Ovary (tissue), 9 donors: ENCODE data around the gene EPB41L4B. TPM values are rescaled to one million over a fixed set of nuclear protein-coding genes. Genes with fewer than 3 reads are reported as not detected.

Experiments used
- DNase-seq, 5 donors: peaks; one replicate each; pipeline ENCODE4 v3.0.0-alpha.2; 2019 to 2020
- H3K27ac ChIP-seq, 2 donors: fragments of 200-600 bp; one replicate each; pipeline versions ENCODE4 v1.5.1 to v1.8.0; 2019 to 2022
- H3K27me3 ChIP-seq: fragments of 200-600 bp; one replicate; pipeline ENCODE4 v1.8.0; 2022
- H3K36me3 ChIP-seq: fragments of 200-600 bp; sonication (generic); one replicate; pipeline ENCODE4 v1.5.1; 2019
- H3K4me1 ChIP-seq: one replicate; pipeline ENCODE4 v1.8.1; 2013; ENCODE audit warnings: mild to moderate bottlenecking, moderate library complexity; ENCODE audit not compliant: insufficient read depth
- H3K4me3 ChIP-seq: fragments of 200-600 bp; sonication (generic); one replicate; pipeline ENCODE4 v1.5.1; 2017
- H3K9me3 ChIP-seq, 2 donors: fragments of 200-600 bp in 1 of 2; sonication (generic) in 1 of 2; one replicate each; pipeline versions ENCODE4 v1.5.1 to v1.8.1; 2013 to 2019; ENCODE audit warnings: mild to moderate bottlenecking in 1 of 2, moderate library complexity in 1 of 2
- EP300 ChIP-seq: sonication (generic); formaldehyde crosslinking; IDR thresholded peaks from one replicate; pipeline ENCODE4 v1.6.1; 2017; ENCODE audit warnings: antibody characterized with exemption
- POLR2A ChIP-seq: fragments of 450-650 bp; IDR thresholded peaks from one replicate; pipeline ENCODE4 v1.6.1; 2017; ENCODE audit warnings: antibody characterized with exemption, mild to moderate bottlenecking, moderate library complexity
- WGBS, 3 donors: extraction: QIAGEN DNeasy Blood & Tissue Kit in 1 of 3; methylation state at CpG; one replicate each; pipeline versions ENCODE4 v1.1.5 to v1.1.7; 2013 to 2017; 5-methylcytosine and 5-hydroxymethylcytosine counted together
- intact Hi-C, 4 donors: fragments of 100-400 bp; cut with DNase I; formaldehyde crosslinking; loops; one replicate each; pipeline versions ENCODE4 v1.11.0 to v1.15.1; 2022 to 2023
- polyA plus RNA-seq, 2 donors: library from polyadenylated mRNA; stranded (reverse); fragments of 200-250 nt in 1 of 2; fragments of 350-450 nt in 1 of 2; fragmentation: Illumina TruSeq in 1 of 2; extraction: RNeasy Lipid Tissue Mini Kit (QIAGEN cat#74804) in 1 of 2; gene quantifications; one replicate each; pipeline ENCODE4 v1.2.3, GENCODE V29; 2013 to 2014
- total RNA-seq, 7 donors: library from RNA; depleted of rRNA in 2 of 7; stranded (reverse); fragments of >200 nt in 2 of 7; fragmentation: NEBNext Ultra II Directional in 3 of 7; extraction: Animal tissue kit (Norgen Biotek cat#: 25700) in 3 of 7; gene quantifications; one replicate each; pipeline versions ENCODE4 v1.1.0 to v1.2.4, GENCODE V29; 2016 to 2023
- TF ChIP-seq, protein P1 (sequence below), 3 donors: fragments of 450-650 bp in 2 of 3; fragments of 200-600 bp in 1 of 3; IDR thresholded peaks; one replicate each; pipeline versions ENCODE4 v1.5.1 to v1.8.0; 2016 to 2022; ENCODE audit warnings: antibody characterized with exemption in 3 of 3, mild to moderate bottlenecking in 1 of 3
- donor health status: DM: no; HTN: no; CAD: no; lungs with moderate emphysema.
- donor health status: DM: no; HTN: no; CAD: no.
- donor health status: Bipolar disorder and iron deficiency.
- donor health status: DM: yes; HTN: yes; CAD: no.
- donor health status: DM: no; HTN: no; CAD: no.
- donor health status: DM: yes; HTN: yes; CAD: no.

EPB41L4B gene
- total and polyA plus RNA-seq, 9 donors = 8.3 to 34.3 (median 14.0) TPM

DNA sequence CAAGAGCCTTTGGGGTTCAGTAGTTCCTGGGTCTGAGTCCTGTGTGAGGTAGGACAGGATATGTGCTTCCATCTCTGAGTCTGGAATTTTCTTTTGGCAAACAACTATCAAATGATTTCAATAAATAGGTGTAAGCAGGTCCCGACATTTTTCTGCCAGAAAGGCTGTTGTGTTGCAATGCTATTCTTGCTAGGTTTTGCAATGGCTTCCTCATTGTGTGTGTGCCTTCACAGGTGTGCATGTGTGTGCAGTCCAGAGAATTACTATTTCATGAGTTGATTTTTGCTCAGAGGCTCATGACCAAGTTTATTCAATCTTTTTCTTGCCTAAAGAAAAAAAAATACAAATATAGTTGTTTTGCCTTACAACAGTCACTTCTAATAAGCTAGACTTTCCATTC lies 89.3 kb downstream of the EPB41L4B start:
- no peak for TF ChIP-seq EP300
- TF ChIP-seq POLR2A = no peak
- TF ChIP-seq, protein P1, sequence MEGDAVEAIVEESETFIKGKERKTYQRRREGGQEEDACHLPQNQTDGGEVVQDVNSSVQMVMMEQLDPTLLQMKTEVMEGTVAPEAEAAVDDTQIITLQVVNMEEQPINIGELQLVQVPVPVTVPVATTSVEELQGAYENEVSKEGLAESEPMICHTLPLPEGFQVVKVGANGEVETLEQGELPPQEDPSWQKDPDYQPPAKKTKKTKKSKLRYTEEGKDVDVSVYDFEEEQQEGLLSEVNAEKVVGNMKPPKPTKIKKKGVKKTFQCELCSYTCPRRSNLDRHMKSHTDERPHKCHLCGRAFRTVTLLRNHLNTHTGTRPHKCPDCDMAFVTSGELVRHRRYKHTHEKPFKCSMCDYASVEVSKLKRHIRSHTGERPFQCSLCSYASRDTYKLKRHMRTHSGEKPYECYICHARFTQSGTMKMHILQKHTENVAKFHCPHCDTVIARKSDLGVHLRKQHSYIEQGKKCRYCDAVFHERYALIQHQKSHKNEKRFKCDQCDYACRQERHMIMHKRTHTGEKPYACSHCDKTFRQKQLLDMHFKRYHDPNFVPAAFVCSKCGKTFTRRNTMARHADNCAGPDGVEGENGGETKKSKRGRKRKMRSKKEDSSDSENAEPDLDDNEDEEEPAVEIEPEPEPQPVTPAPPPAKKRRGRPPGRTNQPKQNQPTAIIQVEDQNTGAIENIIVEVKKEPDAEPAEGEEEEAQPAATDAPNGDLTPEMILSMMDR (IDR thresholded peaks at IDR 0.05) = no peak
- no peak for DNase-seq
- no peaks in the 10 kb centered on the region for H3K4me1 ChIP-seq
- H3K9me3 ChIP-seq = no peaks in the 10 kb centered on the region
- intact Hi-C loops = loop anchor here in 1 of 4 donors (10.0 kb wide), 1 partner anchor 67 kb away; the partner anchor contains the start of gene FRRS1L
- no peak overlapping the region for H3K27ac ChIP-seq
- no peaks in the 10 kb centered on the region for H3K27me3 ChIP-seq
- no peak overlapping the region for H3K4me3 ChIP-seq
- H3K36me3 ChIP-seq = no peaks in the 10 kb centered on the region
- 71 to 81% (median 79%) methylated on average over 1 of the region's 1 CpG for WGBS, 3 donors

GRCh38 chr9:109230277-109230676 lies 90.6 kb downstream of the EPB41L4B start:
- Histone ChIP-seq H3K4me3 (no peak overlapping the region), H3K27ac (no peak overlapping the region), H3K36me3 (no peaks in the 10 kb centered on the region), H3K27me3 (no peaks in the 10 kb centered on the region), H3K4me1 (no peaks in the 10 kb centered on the region), H3K9me3 (no peaks in the 10 kb centered on the region)
- intact Hi-C loops = loop anchor here in 1 of 4 donors (10.0 kb wide), 1 partner anchor 65 kb away; the partner anchor contains the start of gene FRRS1L
- DNase-seq = no peak
- TF ChIP-seq EP300 = no peak
- TF ChIP-seq, protein P1 (IDR thresholded peaks at IDR 0.05) = no peak
- WGBS, 3 donors = 90 to 91% (median 91%) methylated on average over 4 of the region's 4 CpGs

DNA sequence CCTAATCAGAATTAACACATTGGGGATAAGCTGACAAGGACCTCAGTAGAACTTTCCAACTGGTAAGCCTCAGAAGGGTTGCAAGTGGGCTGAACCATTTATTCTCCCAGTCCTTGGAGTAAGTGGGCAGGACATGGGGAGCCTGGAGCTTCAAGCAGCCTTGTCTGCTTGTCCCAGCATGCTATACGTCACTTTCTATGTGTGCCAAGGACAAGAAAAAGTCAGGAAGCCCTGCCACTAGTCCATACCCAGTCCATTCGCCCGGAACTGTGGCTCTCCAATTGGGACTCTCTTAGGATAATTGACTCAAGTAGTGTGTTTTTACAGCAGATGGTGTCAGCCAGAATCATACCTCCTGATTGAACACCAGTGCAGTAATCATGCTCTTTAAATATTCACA lies 91.2 kb downstream of the EPB41L4B start:
- H3K4me1 ChIP-seq = no peaks in the 10 kb centered on the region
- TF ChIP-seq POLR2A = no peak
- TF ChIP-seq EP300 = no peak
- TF ChIP-seq, protein P1 (IDR thresholded peaks at IDR 0.05) = no peak
- WGBS, 3 donors = 93 to 96% (median 94%) methylated on average over 3 of the region's 3 CpGs
- H3K27me3 ChIP-seq = no peaks in the 10 kb centered on the region
- H3K36me3 ChIP-seq = no peaks in the 10 kb centered on the region
- no peak overlapping the region for H3K27ac ChIP-seq
- intact Hi-C loops = loop anchor here in 1 of 4 donors (10.0 kb wide), 1 partner anchor 65 kb away; the partner anchor contains the start of gene FRRS1L
- no peak overlapping the region for H3K4me3 ChIP-seq
- no peaks in the 10 kb centered on the region for H3K9me3 ChIP-seq
- DNase-seq = no peak

DNA sequence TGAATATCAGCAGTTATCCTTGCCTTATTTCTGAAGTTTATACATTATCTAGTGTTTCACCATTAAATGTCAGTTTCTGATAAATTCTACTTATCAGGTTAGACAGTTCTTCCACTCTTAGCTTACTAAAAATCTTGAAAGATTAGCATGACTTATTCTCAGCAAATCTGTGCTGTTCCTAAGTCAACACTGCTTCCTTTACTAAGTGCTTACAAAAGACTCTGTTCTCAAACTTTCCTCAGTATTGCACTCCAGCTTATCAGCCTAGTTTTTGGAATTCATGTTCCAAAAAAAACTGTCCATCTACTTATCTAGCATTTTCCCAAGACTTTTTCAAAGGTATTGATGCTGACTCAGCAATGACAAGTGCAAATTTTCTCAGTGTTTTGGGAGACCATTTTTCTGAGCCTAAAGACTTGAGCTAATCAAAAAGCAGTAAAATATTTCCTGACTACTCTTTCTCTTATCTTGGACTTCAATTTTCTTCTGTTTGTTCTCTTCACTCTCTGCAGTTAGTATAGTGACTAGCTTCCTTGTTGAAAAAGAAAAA lies 92.7 kb downstream of the EPB41L4B start:
- TF ChIP-seq POLR2A (no peak), EP300 (no peak)
- TF ChIP-seq, protein P1 (IDR thresholded peaks at IDR 0.05) = no peak

More for the DNA sequence above, 92.7 kb downstream of the EPB41L4B start:
- H3K27me3 ChIP-seq = no peaks in the 10 kb centered on the region
- no peak for DNase-seq
- no peaks in the 10 kb centered on the region for H3K4me1 ChIP-seq
- no peaks in the 10 kb centered on the region for H3K9me3 ChIP-seq
- intact Hi-C loops = no loop called here
- no peak overlapping the region for H3K4me3 ChIP-seq
- no peak overlapping the region for H3K27ac ChIP-seq
- H3K36me3 ChIP-seq = no peaks in the 10 kb centered on the region
